ENCODE data around the gene LDLRAD4.

GRCh38 chr18:13520741-13521140 is 302.2 kb downstream of the LDLRAD4 start:
- TF ChIP-seq EP300 (IDR thresholded peaks at IDR 0.05; ENCODE audit: borderline replicate concordance) (no peak), RAD21 (IDR thresholded peaks at IDR 0.05; ENCODE audit: low read depth) (no peak), CEBPB (IDR thresholded peaks at IDR 0.05) (no peak), TEAD4 (IDR thresholded peaks at IDR 0.05) (no peak), YY1 (IDR thresholded peaks at IDR 0.05; ENCODE audit: low read depth) (no peak), TCF12 (IDR thresholded peaks at IDR 0.05; ENCODE audit: low read depth) (no peak), USF1 (IDR thresholded peaks at IDR 0.05) (no peak), TAF1 (IDR thresholded peaks at IDR 0.05; ENCODE audit: low read depth) (no peak), FOXM1 (IDR thresholded peaks at IDR 0.05; ENCODE audit: borderline replicate concordance, low read depth) (no peak), CREB1 (IDR thresholded peaks at IDR 0.05; ENCODE audit: low read depth) (no peak)
- TF ChIP-seq, protein P1, sequence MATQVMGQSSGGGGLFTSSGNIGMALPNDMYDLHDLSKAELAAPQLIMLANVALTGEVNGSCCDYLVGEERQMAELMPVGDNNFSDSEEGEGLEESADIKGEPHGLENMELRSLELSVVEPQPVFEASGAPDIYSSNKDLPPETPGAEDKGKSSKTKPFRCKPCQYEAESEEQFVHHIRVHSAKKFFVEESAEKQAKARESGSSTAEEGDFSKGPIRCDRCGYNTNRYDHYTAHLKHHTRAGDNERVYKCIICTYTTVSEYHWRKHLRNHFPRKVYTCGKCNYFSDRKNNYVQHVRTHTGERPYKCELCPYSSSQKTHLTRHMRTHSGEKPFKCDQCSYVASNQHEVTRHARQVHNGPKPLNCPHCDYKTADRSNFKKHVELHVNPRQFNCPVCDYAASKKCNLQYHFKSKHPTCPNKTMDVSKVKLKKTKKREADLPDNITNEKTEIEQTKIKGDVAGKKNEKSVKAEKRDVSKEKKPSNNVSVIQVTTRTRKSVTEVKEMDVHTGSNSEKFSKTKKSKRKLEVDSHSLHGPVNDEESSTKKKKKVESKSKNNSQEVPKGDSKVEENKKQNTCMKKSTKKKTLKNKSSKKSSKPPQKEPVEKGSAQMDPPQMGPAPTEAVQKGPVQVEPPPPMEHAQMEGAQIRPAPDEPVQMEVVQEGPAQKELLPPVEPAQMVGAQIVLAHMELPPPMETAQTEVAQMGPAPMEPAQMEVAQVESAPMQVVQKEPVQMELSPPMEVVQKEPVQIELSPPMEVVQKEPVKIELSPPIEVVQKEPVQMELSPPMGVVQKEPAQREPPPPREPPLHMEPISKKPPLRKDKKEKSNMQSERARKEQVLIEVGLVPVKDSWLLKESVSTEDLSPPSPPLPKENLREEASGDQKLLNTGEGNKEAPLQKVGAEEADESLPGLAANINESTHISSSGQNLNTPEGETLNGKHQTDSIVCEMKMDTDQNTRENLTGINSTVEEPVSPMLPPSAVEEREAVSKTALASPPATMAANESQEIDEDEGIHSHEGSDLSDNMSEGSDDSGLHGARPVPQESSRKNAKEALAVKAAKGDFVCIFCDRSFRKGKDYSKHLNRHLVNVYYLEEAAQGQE (IDR thresholded peaks at IDR 0.05; ENCODE audit: low read depth): no peak
